BLaER1 treated with 17β-estradiol and CSF1 and Interleukin-3, amounts not matched to agents 10 nM and 100 nM (cell line): ENCODE data around the gene SORBS1.

Source experiments
- H3K27ac ChIP-seq, 11 experiments: shearing (Covaris generic); formaldehyde crosslinking; 2 replicates each; pipeline ENCODE4 v1.8.1; 2022
- H3K27me3 ChIP-seq, 11 experiments: shearing (Covaris generic); formaldehyde crosslinking; 2 replicates each; pipeline ENCODE4 v1.8.1; 2022
- H3K36me3 ChIP-seq, 11 experiments: shearing (Covaris generic); formaldehyde crosslinking; 2 replicates each; pipeline ENCODE4 v1.8.1; 2022
- H3K4me1 ChIP-seq, 10 experiments: shearing (Covaris generic); formaldehyde crosslinking; 2 replicates each; pipeline ENCODE4 v1.8.1; 2022
- H3K4me2 ChIP-seq, 11 experiments: shearing (Covaris generic); formaldehyde crosslinking; 2 replicates each; pipeline ENCODE4 v1.8.1; 2022
- H3K4me3 ChIP-seq, 10 experiments: shearing (Covaris generic); formaldehyde crosslinking; 2 replicates each; pipeline ENCODE4 v1.8.1; 2022
- H3K9ac ChIP-seq, 11 experiments: shearing (Covaris generic); formaldehyde crosslinking; 2 replicates each; pipeline ENCODE4 v1.8.1; 2022
- H3K9me3 ChIP-seq, 11 experiments: shearing (Covaris generic); formaldehyde crosslinking; replicated peaks in 1 of 11; 2 replicates each; pipeline ENCODE4 v1.8.1; 2022
- H4K20me1 ChIP-seq, 11 experiments: shearing (Covaris generic); formaldehyde crosslinking; 2 replicates each; pipeline ENCODE4 v1.8.1; 2022
- Cebpa-rat ChIP-seq, 11 experiments: shearing (Covaris generic); IDR thresholded peaks; 2 replicates each; pipeline ENCODE4 v1.8.1; 2022

The SORBS1 gene

DNA sequence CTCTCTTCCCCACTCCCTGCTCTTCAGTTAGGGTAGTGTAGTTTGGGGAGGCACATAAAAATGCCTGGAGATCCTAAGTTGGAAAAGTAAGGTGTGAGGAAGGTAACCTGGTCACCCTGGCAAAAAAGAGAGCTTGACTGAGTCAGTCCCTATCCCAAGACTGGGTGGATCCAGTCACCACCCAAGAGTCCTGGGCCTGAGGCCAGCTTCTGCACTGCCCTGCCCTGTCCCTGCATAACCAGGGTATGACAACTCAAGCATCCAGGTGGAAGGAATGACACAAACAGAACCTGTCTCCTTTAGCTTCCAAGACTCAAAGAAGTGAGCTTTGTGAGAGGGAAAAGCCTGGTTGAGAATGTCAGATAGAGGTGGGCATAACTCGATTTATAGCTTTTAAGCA is 26.9 kb upstream of the SORBS1 start:
- Histone ChIP-seq H3K9me3 (no peaks in the 10 kb centered on the region), H3K36me3 (no peaks in the 10 kb centered on the region), H3K4me1 (peaks cover 0 to 8% (median 5%) of the 10 kb centered on the region in 10 experiments; a peak in 8 of 20 replicates), H3K27ac (no peak overlapping the region), H4K20me1 (no peaks in the 10 kb centered on the region), H3K27me3 (no peaks in the 10 kb centered on the region), H3K4me3 (no peak overlapping the region), H3K9ac (no peak overlapping the region), H3K4me2 (no peak overlapping the region)
- TF ChIP-seq Cebpa-rat (IDR thresholded peaks at IDR 0.05): no peak

DNA sequence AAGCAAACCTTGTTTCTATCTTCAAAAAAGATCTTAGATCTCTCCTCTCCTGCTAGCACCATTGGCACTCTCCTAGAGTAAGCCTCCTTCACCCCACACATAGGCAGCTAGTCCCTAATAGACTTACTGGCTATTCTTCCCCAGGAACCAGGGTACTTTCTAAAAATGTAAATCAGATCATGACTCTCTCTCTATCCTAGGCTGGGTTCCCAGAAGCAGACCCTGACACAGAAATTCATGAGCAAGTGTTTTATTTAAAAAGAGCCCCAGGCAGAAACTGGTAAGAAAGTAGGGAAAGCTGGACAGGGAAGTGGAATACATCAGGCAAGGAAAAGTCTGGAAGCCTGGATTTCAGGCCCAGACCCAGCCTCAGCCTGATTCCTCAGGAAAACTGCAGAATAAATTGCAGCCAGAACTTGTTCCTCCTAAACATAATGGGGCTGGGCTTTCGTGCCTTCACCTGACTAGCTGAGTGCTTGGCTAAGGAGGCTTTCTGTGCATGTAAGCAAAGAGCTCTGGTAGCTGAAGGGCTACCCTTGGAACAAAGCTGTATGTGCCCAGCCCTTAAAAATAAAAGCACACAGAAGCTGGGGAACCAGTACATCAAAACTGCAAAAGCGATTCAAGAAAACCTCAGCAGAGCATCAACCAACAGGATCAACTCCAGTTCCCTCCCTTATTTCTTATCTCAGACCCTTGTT is 18.8 kb upstream of the SORBS1 start:
- H3K4me3 ChIP-seq: no peak overlapping the region
- H3K27ac ChIP-seq: no peak overlapping the region
- no peak overlapping the region for H3K4me2 ChIP-seq
- H4K20me1 ChIP-seq: no peaks in the 10 kb centered on the region
- no peak overlapping the region for H3K9ac ChIP-seq
- no peaks in the 10 kb centered on the region for H3K36me3 ChIP-seq
- H3K9me3 ChIP-seq: no peaks in the 10 kb centered on the region
- no peaks in the 10 kb centered on the region for H3K27me3 ChIP-seq
- no peak for TF ChIP-seq Cebpa-rat (IDR thresholded peaks at IDR 0.05)
- peaks cover 0 to 8% (median 5%) of the 10 kb centered on the region in 10 experiments; a peak in 8 of 20 replicates for H3K4me1 ChIP-seq

DNA sequence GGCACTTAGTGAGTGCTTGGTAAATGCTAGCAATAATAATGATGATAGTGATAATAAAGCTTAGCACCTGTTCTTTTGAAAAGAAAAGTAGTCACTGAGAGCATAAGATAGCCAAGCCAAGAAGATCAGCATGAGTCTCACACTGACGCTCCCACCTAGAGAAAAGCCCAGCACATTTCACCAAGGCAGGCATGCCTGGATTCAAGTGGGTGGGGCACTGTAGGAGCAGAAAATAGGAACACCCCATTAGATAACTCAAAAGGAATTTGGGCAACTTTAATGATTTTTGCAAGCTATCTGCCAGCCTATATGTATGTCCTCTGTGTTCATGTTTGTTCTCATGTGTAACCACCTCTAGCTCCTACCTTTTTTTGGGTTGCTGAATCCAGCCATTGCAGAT is 18.1 kb upstream of the SORBS1 start:
- H3K4me1 ChIP-seq: peaks cover 0 to 8% (median 5%) of the 10 kb centered on the region in 10 experiments; a peak in 8 of 20 replicates
- no peaks in the 10 kb centered on the region for H3K9me3 ChIP-seq
- H3K27me3 ChIP-seq: no peaks in the 10 kb centered on the region
- no peaks in the 10 kb centered on the region for H4K20me1 ChIP-seq
- H3K4me3 ChIP-seq: no peak overlapping the region
- no peak overlapping the region for H3K9ac ChIP-seq
- H3K36me3 ChIP-seq: no peaks in the 10 kb centered on the region
- no peak overlapping the region for H3K27ac ChIP-seq
- H3K4me2 ChIP-seq: no peak overlapping the region
- TF ChIP-seq Cebpa-rat (IDR thresholded peaks at IDR 0.05): no peak

DNA sequence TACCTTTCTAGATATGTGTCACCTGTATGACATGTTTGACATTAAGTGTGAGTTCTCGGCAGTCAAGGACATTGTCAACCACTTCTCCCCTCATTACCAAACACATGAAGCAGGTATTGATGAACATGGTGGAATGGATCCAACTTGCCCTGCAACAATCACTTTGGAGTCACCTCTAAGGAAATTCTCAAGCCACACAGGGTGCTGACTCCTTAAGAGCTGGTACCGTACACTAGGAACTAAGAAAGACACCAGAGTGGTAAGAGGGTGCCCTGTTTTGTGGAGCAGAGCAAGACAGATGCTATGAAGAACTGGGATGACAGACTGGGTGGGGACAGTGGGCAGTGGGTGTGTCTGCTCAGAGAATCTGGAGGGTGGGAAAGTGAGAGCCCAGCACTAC is 17.4 kb upstream of the SORBS1 start:
- Histone ChIP-seq H3K4me2 (no peak overlapping the region), H3K4me3 (no peak overlapping the region), H3K9me3 (no peaks in the 10 kb centered on the region), H3K4me1 (peaks cover 0 to 5% (median 3%) of the 10 kb centered on the region in 10 experiments; a peak in 8 of 20 replicates), H4K20me1 (no peaks in the 10 kb centered on the region), H3K9ac (no peak overlapping the region), H3K27me3 (no peaks in the 10 kb centered on the region), H3K27ac (no peak overlapping the region), H3K36me3 (no peaks in the 10 kb centered on the region)
- no peak for TF ChIP-seq Cebpa-rat (IDR thresholded peaks at IDR 0.05)

DNA sequence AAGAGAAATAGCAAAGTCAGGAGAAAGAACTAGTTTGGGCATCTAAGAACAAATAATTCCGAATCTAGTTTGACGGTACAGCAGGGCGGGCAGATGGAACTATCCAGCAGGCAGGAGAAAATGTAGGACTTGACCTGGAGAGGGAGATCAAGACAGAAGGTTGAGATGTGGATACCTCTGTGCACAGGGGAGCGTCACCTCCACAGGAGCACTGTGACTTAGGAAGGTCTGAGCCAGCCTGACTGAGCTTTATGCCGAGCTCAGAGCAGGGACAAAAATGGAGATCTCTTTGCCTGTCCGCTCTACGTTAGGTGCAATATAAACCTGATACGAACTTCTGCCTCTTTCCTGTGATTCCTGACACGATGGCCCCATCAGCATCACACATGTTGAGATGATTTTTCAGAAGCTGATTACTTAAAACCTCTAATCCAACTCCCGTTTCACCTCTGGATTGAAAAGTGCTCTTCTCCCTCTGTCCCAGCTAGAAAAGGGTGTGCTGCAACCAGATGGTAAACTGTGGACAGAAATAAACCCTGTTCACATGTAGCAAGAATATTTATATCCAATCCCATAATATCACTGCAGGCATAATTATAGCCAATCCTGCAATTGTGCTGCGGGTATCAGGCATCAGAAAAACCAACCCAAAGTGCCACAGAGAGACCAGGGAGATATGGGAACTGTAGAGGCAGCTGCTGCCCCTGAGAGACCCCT is 13.6 kb upstream of the SORBS1 start:
- Histone ChIP-seq H3K4me1 (peaks cover 0 to 5% (median 0%) of the 10 kb centered on the region in 10 experiments; a peak in 1 of 20 replicates), H3K4me3 (no peak overlapping the region), H4K20me1 (no peaks in the 10 kb centered on the region), H3K4me2 (no peak overlapping the region), H3K9me3 (no peaks in the 10 kb centered on the region), H3K9ac (no peak overlapping the region), H3K27me3 (no peaks in the 10 kb centered on the region), H3K27ac (no peak overlapping the region), H3K36me3 (no peaks in the 10 kb centered on the region)
- TF ChIP-seq Cebpa-rat (IDR thresholded peaks at IDR 0.05): no peak

DNA sequence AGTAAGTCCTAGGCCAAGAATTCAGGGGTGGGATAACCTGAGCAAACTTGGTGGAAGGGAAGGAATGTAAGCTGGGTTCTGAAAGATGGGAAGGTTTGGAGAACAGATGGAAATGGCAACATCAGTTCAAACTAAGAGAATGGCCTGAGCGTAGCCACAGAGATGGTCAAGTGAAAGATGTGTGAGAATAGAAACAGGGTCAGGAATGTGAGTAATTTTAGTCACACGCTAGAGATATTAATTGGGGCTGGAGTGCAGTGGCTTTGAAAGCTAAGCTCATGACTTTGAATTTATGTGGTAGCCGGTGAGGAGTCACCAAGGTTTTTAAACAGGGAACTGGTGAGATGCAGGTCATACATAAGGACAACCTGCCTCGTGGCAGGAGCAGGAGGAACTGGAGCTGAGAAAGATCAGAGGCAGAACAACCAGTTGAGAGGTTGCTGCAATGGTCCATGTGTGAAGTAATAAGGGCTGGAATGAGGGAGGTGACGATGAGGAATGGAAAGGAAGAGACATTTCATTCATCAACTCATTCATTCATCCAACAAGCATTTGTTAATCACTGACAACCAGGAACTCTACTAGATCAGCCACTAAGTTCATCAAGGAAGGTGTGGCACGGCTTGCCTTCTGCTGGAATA is 12.9 kb upstream of the SORBS1 start:
- Histone ChIP-seq H3K9me3 (no peaks in the 10 kb centered on the region), H3K9ac (no peak overlapping the region), H3K4me2 (no peak overlapping the region), H3K4me1 (peaks cover 0 to 5% (median 0%) of the 10 kb centered on the region in 10 experiments; a peak in 1 of 20 replicates), H3K27ac (no peak overlapping the region), H4K20me1 (no peaks in the 10 kb centered on the region), H3K27me3 (no peaks in the 10 kb centered on the region), H3K36me3 (no peaks in the 10 kb centered on the region), H3K4me3 (no peak overlapping the region)
- TF ChIP-seq Cebpa-rat (IDR thresholded peaks at IDR 0.05): no peak

DNA sequence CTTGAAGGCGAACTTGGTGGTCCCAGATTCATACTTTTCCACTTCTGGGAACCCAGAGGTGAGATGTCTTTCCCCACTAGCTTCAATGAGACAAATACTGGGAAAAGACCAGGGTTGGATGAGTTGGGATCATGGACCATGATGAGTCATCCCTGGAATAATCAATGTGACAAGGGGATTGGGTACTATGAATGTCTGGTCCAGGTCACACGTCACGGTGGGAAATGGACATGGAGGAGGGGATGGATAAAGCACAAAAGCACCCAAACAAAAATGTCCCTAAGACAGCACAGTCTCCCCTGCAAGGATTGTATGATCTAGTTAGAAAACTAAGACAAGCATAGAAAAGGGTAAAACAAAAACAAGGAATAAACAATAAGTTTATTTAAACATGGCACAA is 12.4 kb upstream of the SORBS1 start:
- Histone ChIP-seq H3K27ac (no peak overlapping the region), H3K9me3 (no peaks in the 10 kb centered on the region), H3K36me3 (no peaks in the 10 kb centered on the region), H3K4me3 (no peak overlapping the region), H4K20me1 (no peaks in the 10 kb centered on the region), H3K9ac (no peak overlapping the region), H3K4me1 (peaks cover 0 to 5% (median 0%) of the 10 kb centered on the region in 10 experiments; a peak in 1 of 20 replicates), H3K4me2 (no peak overlapping the region), H3K27me3 (no peaks in the 10 kb centered on the region)
- no peak for TF ChIP-seq Cebpa-rat (IDR thresholded peaks at IDR 0.05)

DNA sequence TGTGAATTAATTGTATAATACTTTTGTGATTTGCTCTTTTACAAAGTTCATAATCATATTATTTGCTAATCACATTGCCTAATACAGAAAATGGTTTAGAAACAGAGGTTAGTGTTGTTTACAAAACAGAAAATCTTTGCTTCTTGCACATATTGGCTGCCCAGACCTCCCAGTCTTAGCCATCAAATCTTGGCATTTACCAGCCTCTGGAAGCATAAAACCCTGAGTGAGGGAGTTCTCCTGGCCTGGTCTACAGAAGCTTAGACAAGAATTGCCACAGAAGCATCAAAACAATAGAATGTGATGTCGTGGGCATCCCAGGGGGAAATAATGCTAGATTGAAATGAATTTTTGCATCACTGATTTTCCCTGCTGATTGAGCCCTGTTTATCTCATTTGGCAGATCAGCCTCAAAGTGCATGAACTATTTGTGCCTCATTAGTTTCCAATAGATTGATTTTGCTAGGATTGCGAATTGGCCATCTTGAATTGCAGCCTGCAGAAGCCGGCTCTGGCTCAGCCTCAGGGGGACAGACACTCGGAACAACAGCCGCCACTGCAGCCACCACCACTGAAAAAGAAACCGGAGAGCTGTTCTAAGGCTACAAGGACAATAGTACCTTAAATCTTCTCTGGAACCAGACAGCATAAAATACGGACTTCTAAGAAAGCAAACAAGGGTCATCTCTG is 11.1 kb upstream of the SORBS1 start:
- Histone ChIP-seq H3K4me3 (no peak overlapping the region), H3K27me3 (no peaks in the 10 kb centered on the region), H3K4me2 (peak overlapping the region in 1 of 11 experiments; percentile 30; a peak in 2 of 22 replicates), H4K20me1 (no peaks in the 10 kb centered on the region), H3K27ac (no peak overlapping the region), H3K9me3 (no peaks in the 10 kb centered on the region), H3K4me1 (peaks cover 0 to 8% (median 2%) of the 10 kb centered on the region in 10 experiments; a peak in 2 of 20 replicates), H3K36me3 (no peaks in the 10 kb centered on the region), H3K9ac (no peak overlapping the region)
- no peak for TF ChIP-seq Cebpa-rat (IDR thresholded peaks at IDR 0.05)

DNA sequence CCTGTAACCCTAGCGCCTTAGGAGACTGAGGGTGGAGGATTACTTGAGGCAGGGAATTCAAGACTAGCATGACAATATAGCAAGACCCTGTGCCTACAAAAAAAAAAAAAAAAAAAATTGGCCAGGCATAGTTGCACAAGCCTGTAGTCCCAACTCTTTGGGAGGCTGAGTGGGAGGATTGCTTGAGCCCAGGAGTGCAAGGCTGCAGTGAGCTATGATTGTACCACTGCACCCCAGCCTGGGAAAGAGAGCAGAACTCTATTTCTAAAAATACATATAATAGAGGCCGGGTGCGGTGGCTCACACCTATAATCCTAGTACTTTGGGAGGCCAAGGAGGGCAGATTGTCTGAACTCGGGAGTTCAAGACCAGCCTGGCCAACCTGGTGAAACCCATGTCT is 10.2 kb upstream of the SORBS1 start:
- TF ChIP-seq Cebpa-rat (IDR thresholded peaks at IDR 0.05): no peak
- no peaks in the 10 kb centered on the region for H4K20me1 ChIP-seq
- no peaks in the 10 kb centered on the region for H3K9me3 ChIP-seq
- H3K9ac ChIP-seq: no peak overlapping the region
- no peaks in the 10 kb centered on the region for H3K36me3 ChIP-seq
- no peak overlapping the region for H3K4me2 ChIP-seq
- no peak overlapping the region for H3K27ac ChIP-seq
- H3K4me1 ChIP-seq: peaks cover 0 to 10% (median 2%) of the 10 kb centered on the region in 10 experiments; a peak in 2 of 20 replicates
- H3K4me3 ChIP-seq: no peak overlapping the region
- H3K27me3 ChIP-seq: no peaks in the 10 kb centered on the region
